Peyer's patch (tissue), 4 donors: ENCODE measurements around the gene PCDHA1.

Experiments used
- CTCF ChIP-seq, 6 experiments: fragments of 450-650 bp in 4 of 6; fragments of 200-600 bp in 2 of 6; sonication (generic) in 1 of 6; IDR thresholded peaks; one replicate each; pipeline ENCODE4 v1.5.1; 2017 to 2019; ENCODE audit warnings: antibody characterized with exemption in 6 of 6, mild to moderate bottlenecking in 3 of 6, moderate library complexity in 1 of 6
- POLR2A ChIP-seq, 2 donors: fragments of 450-650 bp; IDR thresholded peaks; one replicate each; pipeline ENCODE4 v1.5.1; 2017; ENCODE audit warnings: antibody characterized with exemption in 2 of 2, mild to moderate bottlenecking in 2 of 2, moderate library complexity in 2 of 2

- TF ChIP-seq CTCF (IDR thresholded peaks at IDR 0.05) (peak in 1 of 6 experiments; percentile 9), POLR2A (IDR thresholded peaks at IDR 0.05) (no peak)
These were observed 21.2 kb downstream of the PCDHA1 start, which contains the start of gene PCDHA4 for GRCh38 chr5:140806834-140807775.
